ENCODE results near the gene EAF1.
"Not testable (repeated sequence)": the region's sequence is repeated elsewhere in the genome, so short reads cannot be mapped to it uniquely, and the experiment has no call there.

EAF1 gene

GRCh38 chr3:15484551-15484950, 57.2 kb downstream of the EAF1 start:
- DNase-seq (ENCODE audit: low spot score) = not testable (repeated sequence)

GRCh38 chr3:15486020-15486419, 58.6 kb downstream of the EAF1 start:
- no peak for DNase-seq (ENCODE audit: low spot score)

DNA sequence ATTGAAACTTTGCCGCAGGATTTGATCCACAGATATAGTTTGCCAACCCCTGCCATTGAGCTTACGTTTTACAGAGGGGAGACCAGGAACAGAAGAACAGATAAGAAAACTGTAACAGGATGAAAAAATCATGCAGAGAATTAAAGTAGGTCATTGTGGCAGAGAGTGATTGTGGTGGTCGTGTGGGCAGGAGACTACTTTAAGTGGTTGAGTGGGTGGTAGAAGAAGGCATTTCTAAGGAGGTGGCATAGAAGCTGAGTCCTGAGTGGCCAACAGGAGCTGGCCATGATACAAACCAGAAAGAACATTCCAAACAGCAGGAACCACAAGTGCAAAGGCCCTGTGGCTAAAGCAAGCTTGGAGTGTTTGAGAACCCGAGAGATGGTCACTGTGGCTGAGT, 59.6 kb downstream of the EAF1 start:
- DNase-seq (ENCODE audit: low spot score) = no peak

DNA sequence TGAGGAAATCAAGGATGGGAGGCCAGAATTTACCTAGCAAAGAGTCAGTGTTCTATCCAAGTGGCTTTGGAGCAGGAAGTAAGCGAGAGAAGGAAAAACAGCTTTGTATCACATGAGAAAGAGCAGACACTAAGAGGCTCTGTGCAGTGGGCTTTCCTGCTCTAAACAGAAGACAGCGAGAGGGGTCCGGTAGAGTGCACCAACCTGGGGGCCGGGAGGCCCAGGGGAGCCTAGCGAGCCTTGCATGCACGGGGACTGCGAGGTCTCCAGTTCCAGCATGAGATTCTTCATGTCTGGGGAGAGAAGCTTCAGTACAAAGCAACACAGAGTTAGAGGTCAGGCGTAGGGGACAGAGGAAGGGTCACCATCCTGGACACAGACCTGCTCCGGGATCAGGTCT, 60.6 kb downstream of the EAF1 start:
- no peak for DNase-seq (ENCODE audit: low spot score)

GRCh38 chr3:15490158-15490557, 62.8 kb downstream of the EAF1 start:
- no peak for DNase-seq (ENCODE audit: low spot score)

DNA sequence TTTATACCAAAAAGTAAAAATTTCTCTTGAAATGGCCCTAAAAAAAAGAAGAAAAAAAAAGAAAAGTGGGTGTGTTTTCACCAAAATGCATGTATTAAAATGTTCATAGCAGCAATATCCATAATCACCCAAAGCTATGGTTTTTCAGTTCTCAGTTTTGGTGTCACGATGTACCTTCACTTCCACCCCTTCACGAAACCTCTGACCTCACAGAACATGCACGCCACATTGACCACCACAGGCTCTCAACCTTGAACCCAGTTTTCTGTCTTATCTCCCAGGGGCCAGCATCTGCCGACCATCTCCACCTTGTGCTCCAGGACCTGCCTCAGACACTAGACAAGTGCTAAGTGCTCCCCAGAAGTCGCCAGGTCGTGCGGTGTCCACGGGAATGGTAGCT, 63.7 kb downstream of the EAF1 start:
- no peak for DNase-seq (ENCODE audit: low spot score)

Data from Ammon's horn (tissue), 1 donor.